ENCODE data around the gene KDM3B.
"Not testable (repeated sequence)": the region's sequence is repeated elsewhere in the genome, so short reads cannot be mapped to it uniquely, and the experiment has no call there.

Gene KDM3B

GRCh38 chr5:138470322-138471051 is 118.0 kb downstream of the KDM3B start:
- Histone ChIP-seq H3K27me3 (ENCODE audit: control insufficient read depth, insufficient read depth, low read length) (no peaks in the 10 kb centered on the region), H3K4me1 (ENCODE audit: control insufficient read depth, insufficient read depth, low read length) (peaks cover 7% of the 10 kb centered on the region), H3K9ac (ENCODE audit: low read length) (no peak overlapping the region), H3K27ac (ENCODE audit: low read depth, low read length) (no peak overlapping the region), H3K36me3 (ENCODE audit: control insufficient read depth, insufficient read depth, low read length) (peaks cover 7% of the 10 kb centered on the region), H3K4me3 (ENCODE audit: low read length) (no peak overlapping the region)

GRCh38 chr5:138471052-138471361 is 118.5 kb downstream of the KDM3B start:
- H3K4me3 ChIP-seq (ENCODE audit: low read length): no peak overlapping the region
- H3K4me1 ChIP-seq (ENCODE audit: control insufficient read depth, insufficient read depth, low read length): peaks cover 7% of the 10 kb centered on the region
- no peaks in the 10 kb centered on the region for H3K27me3 ChIP-seq (ENCODE audit: control insufficient read depth, insufficient read depth, low read length)
- H3K36me3 ChIP-seq (ENCODE audit: control insufficient read depth, insufficient read depth, low read length): peaks cover 7% of the 10 kb centered on the region
- no peak overlapping the region for H3K27ac ChIP-seq (ENCODE audit: low read depth, low read length)
- H3K9ac ChIP-seq (ENCODE audit: low read length): no peak overlapping the region

- Histone ChIP-seq H3K27me3 (ENCODE audit: control insufficient read depth, insufficient read depth, low read length) (no peaks in the 10 kb centered on the region), H3K27ac (ENCODE audit: low read depth, low read length) (no peak overlapping the region), H3K36me3 (ENCODE audit: control insufficient read depth, insufficient read depth, low read length) (peaks cover 4% of the 10 kb centered on the region), H3K9ac (ENCODE audit: low read length) (no peak overlapping the region), H3K4me1 (ENCODE audit: control insufficient read depth, insufficient read depth, low read length) (no peaks in the 10 kb centered on the region), H3K4me3 (ENCODE audit: low read length) (no peak overlapping the region)
Observed at GRCh38 chr5:138472353-138472752, 119.9 kb downstream of the KDM3B start.

- not testable (repeated sequence) for H3K27me3 ChIP-seq (ENCODE audit: control insufficient read depth, insufficient read depth, low read length); H3K4me3 ChIP-seq (ENCODE audit: low read length); H3K9ac ChIP-seq (ENCODE audit: low read length); H3K4me1 ChIP-seq (ENCODE audit: control insufficient read depth, insufficient read depth, low read length); H3K27ac ChIP-seq (ENCODE audit: low read depth, low read length); H3K36me3 ChIP-seq (ENCODE audit: control insufficient read depth, insufficient read depth, low read length)
Observed at GRCh38 chr5:138473151-138473550, 120.7 kb downstream of the KDM3B start.

- no peak overlapping the region for H3K9ac ChIP-seq (ENCODE audit: low read length)
- H3K36me3 ChIP-seq (ENCODE audit: control insufficient read depth, insufficient read depth, low read length): no peaks in the 10 kb centered on the region
- H3K4me3 ChIP-seq (ENCODE audit: low read length): no peak overlapping the region
- no peaks in the 10 kb centered on the region for H3K4me1 ChIP-seq (ENCODE audit: control insufficient read depth, insufficient read depth, low read length)
- H3K27me3 ChIP-seq (ENCODE audit: control insufficient read depth, insufficient read depth, low read length): no peaks in the 10 kb centered on the region
- no peak overlapping the region for H3K27ac ChIP-seq (ENCODE audit: low read depth, low read length)
Observed at GRCh38 chr5:138476918-138477317, 124.4 kb downstream of the KDM3B start.

- H3K4me3 ChIP-seq (ENCODE audit: low read length): no peak overlapping the region
- no peaks in the 10 kb centered on the region for H3K4me1 ChIP-seq (ENCODE audit: control insufficient read depth, insufficient read depth, low read length)
- no peaks in the 10 kb centered on the region for H3K27me3 ChIP-seq (ENCODE audit: control insufficient read depth, insufficient read depth, low read length)
- H3K27ac ChIP-seq (ENCODE audit: low read depth, low read length): no peak overlapping the region
- H3K9ac ChIP-seq (ENCODE audit: low read length): no peak overlapping the region
- H3K36me3 ChIP-seq (ENCODE audit: control insufficient read depth, insufficient read depth, low read length): no peaks in the 10 kb centered on the region
Observed at GRCh38 chr5:138482638-138483037, 130.2 kb downstream of the KDM3B start.

Data from rectal smooth muscle tissue (tissue), 1 donor.